Measurements from ENCODE around the gene ATP8A1.
"Not testable (repeated sequence)": the region's sequence is repeated elsewhere in the genome, so short reads cannot be mapped to it uniquely, and the experiment has no call there.

ATP8A1 gene

GRCh38 chr4:42492962-42493361 is 163.9 kb downstream of the ATP8A1 start:
- DNase-seq = no peak

GRCh38 chr4:42490015-42490414 is 166.9 kb downstream of the ATP8A1 start:
- no peak for DNase-seq

DNA sequence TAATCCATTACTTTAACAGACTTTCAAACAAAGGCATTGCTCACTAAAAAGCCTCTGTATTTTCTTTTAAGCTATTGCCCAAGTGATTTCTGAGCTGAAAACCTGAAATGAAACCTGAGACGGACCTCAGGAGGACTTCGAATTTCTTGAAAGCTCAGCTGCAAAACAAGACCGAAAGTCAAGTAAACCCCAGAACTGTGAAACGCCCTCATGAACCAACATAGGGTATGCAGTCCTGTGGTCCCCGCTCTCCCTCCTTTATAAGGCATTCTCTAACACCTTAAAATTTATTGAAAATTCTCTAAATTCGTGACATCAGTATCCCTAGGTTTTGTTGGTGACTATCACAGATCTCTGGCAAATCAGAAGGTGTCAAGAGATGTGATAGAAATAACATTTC is 167.8 kb downstream of the ATP8A1 start:
- DNase-seq = no peak

DNA sequence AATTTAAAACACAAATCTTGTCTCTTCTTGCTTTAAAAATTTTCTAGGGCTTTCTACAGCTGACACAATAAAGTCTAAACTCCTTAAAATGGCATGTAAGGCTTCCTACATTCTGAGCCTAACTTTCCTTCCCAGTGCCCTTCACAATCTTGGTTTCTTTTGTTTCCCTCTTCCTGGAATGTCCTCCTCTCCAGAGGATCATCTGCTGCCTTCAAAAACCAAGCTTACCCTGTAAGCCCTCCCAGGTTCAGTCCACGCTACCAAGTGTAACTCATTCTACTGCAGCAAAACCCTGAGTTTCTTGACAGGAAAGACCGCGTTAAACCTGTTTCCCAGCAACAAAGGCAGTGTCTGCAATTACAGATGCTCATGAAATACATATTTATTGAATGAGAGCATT is 168.4 kb downstream of the ATP8A1 start:
- DNase-seq = no peak

- no peak for DNase-seq
Observed at GRCh38 chr4:42488114-42488513, 168.8 kb downstream of the ATP8A1 start.

GRCh38 chr4:42487230-42487629 is 169.7 kb downstream of the ATP8A1 start:
- no peak for DNase-seq

- not testable (repeated sequence) for DNase-seq
Observed at GRCh38 chr4:42486156-42486555, 170.7 kb downstream of the ATP8A1 start.

- DNase-seq = no peak
Observed at GRCh38 chr4:42484630-42485029, 172.3 kb downstream of the ATP8A1 start.

GRCh38 chr4:42483426-42484379 is 173.2 kb downstream of the ATP8A1 start:
- no peak for DNase-seq

DNA sequence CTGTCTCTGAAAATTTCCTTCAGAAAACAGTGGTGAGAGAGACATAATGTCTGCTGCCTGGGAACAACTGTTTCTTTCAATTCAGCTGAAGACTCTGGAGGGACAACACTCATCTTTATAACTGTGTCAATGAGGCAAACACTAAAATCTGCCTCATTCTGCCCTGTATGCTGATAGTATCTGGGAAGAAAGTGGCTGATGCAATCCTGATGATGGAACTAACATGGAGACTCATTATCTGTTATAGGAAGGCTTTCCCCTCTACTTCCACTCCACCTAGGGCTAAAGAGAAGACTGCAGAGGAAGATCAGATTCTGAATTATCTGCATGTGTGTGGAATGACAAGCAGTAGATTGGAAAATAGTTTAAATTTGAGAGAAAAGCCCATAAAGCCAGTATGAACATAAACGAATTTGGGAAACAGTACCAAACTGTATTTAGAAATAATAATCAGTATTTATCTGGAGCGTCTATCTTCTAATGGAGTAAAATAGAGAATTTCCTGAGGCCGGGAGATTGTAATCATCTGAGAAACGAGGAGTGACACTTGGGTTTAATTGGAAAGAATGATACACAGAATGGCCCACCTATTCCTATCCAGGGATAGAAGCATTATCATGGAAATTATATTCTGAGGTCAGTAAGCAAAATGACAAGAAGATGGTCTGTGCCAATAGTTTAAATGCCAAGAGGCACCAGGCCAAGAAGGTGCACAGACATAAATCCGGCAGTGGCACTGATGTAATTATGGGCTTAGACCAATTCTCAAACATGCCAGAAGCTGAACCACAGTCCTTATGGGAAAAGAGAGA is 174.2 kb downstream of the ATP8A1 start:
- DNase-seq = no peak

DNA sequence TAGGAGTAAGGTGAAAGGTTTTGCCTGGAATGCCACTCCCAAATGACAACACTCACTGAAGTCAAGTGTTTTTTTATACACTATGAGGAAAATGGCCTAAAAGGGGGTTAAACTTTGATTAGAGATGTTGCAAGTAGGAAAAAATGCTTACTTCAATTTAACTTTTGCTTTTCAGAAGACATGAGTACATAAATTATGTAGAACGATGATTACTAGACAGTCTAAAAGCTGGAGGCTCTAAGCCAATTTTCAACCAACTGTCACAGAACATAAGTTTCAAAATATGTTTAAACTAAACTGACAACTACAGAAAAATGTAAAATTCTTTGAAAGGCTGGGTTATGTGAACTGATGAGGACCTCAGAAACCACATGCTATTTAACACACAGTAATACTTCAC is 176.2 kb downstream of the ATP8A1 start:
- no peak for DNase-seq

- no peak for DNase-seq
Observed at GRCh38 chr4:42480281-42480680, 176.6 kb downstream of the ATP8A1 start.

- DNase-seq = no peak
Observed at GRCh38 chr4:42478946-42479345, 178.0 kb downstream of the ATP8A1 start.

DNA sequence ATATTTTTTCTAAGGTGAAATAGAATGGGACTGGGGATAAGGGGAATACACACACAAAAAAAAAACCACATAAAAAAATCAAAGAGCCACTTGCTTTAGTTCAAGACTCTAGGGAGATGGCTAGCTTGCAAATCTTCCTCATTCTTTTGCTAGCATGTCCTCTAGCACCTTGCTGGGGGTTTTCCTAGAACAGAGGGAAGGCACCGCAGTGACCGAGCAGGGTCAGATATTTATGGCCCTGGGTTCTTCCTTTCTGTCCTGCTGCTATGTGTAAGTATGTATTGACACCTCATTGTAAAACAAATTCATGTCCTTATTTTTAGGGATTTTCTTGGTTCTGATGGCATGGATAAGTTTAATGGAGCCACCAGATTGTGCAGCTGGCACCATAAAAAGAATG is 178.4 kb downstream of the ATP8A1 start:
- no peak for DNase-seq

- no peak for DNase-seq
Observed at GRCh38 chr4:42474406-42474805, 182.5 kb downstream of the ATP8A1 start.

DNA sequence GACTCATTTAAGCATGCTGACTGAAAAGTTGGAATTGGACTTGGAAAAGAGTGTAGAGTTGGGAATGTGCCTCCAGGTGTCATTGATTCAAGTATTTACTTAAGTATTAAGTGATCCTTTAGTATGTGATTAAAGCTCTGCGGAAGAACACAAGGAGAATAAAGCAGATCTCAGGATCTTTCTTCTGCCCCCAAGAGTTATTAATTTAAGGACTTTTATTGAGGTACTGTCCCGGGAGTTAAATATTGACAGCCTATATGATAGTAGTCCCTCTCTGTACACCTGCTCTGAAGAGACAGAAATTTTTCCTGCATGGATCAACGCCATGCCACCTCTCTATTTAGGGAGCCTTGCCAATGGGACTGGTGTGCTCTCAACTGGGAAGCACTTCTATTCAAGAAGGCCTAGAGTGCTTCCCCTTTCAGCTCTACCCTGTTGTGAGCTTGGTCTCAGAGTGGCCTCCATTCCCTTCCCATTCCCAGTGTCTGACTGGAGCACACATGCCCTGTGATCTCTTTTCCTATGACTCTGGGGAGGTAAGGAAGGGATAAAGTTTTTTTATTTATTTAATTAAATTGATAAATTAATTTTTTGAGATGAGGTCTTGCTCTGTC is 183.7 kb downstream of the ATP8A1 start:
- no peak for DNase-seq

DNA sequence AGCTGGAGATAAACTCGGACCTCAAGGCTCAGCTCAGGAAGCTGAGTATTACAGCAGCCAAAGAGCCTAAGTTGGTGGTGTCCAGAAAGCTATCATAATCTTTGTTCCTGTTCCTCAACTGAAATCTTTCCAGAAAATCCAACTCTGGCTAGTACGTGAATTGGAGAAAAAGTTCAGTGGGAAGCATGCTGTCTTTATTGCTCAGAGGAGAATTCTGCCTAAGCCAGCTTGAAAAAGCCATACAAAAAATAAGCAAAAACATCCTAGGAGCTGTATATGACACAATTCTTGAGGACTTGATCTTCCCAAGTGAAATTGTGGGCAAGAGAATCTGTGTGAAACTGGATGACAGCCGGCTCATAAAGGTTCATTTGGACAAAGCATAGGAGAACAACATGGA is 185.0 kb downstream of the ATP8A1 start:
- no peak for DNase-seq

DNA sequence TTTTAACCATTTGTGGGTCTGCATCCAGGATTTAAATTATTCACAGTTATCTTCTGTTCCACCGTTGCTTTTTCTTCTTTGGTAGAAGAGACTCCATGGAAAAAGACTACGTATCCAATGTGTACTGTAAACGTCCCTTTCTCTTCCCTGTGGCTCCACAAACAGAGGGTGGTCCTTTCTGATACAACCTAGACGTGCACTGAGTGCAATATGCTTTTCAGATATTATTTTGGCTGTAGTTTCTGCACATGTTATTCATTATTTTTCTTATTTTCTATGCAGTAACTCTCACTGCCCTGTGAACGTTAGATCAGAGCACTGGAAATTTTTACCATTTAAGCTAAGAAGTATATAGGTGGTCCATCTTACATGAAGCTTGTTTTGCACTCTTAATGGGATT is 186.9 kb downstream of the ATP8A1 start:
- DNase-seq = no peak

DNA sequence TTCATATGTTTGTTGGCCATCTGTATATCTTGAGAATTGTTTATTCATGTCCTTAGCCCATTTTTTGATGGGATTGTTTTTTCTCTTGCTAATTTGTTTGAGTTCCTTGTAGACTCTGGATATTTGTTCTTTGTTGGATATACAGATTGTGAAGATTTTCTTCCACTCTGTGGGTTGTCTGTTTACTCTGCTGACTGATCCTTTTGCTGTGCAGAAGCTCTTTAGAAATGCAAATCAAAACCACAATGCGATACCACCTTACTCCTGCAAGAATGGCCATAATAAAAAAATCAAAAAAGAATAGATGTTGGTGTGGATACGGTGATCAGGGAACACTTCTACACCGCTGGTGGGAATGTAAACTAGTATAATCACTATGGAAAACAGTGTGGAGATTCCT is 189.1 kb downstream of the ATP8A1 start:
- DNase-seq = not testable (repeated sequence)

DNA sequence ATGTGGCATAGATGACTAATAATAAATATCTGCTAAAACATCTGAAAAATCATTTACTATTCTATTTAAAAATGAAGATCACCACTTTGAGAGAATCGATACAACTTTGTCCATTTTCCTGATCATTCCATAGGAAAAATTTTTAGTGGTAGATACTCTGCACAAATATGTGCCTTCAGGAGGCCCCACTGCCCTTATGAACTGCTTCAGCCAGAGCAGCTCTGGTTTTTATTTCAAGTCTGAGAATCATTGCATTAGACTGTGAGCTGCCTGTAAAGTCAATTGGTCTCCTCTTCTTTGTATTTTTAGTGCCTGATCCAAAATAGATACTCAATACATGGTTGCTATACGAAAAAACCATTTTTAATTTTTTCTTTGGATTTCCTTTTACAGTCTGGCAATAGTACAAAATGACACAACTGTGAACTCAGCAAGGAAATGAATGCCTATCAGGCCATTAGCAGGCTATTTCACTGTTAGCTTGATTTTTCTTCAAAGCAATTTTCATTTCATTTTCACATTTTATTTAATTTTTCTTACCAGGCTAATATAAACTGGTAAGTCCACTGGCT is 190.5 kb downstream of the ATP8A1 start:
- DNase-seq = no peak

- no peak for DNase-seq
Observed at GRCh38 chr4:42464550-42465094, 192.3 kb downstream of the ATP8A1 start.

GRCh38 chr4:42461216-42461615 is 195.7 kb downstream of the ATP8A1 start:
- DNase-seq = not testable (repeated sequence)

GRCh38 chr4:42460043-42460442 is 196.9 kb downstream of the ATP8A1 start:
- DNase-seq = no peak

Measured in stimulated activated CD4-positive, alpha-beta T cell treated with anti-CD3 and anti-CD28 coated beads, Interleukin-2, amount 100 ng/mL, for 24 hours (primary cell).